GM12878 (cell line): Measurements from ENCODE around the gene MROH7.

Experiments
- GABPA ChIP-seq: IDR thresholded peaks from 2 replicates; pipeline ENCODE4 v1.6.1; 2014; ENCODE audit warnings: antibody characterized with exemption, low read depth, mild to moderate bottlenecking, inconsistent platforms
- JUNB ChIP-seq: IDR thresholded peaks from 2 replicates; pipeline ENCODE4 v1.6.1; 2016; ENCODE audit warnings: antibody characterized with exemption, mild to moderate bottlenecking
- NRF1 ChIP-seq: conservative IDR thresholded peaks from 2 replicates; pipeline ENCODE4 v1.6.1; 2011; ENCODE audit warnings: mild to moderate bottlenecking, low read depth, low read length, improper control_type of control experiment
- SREBF1 ChIP-seq: IDR thresholded peaks from 2 replicates; pipeline ENCODE4 v1.6.1; 2012; ENCODE audit warnings: mild to moderate bottlenecking, low read length

DNA sequence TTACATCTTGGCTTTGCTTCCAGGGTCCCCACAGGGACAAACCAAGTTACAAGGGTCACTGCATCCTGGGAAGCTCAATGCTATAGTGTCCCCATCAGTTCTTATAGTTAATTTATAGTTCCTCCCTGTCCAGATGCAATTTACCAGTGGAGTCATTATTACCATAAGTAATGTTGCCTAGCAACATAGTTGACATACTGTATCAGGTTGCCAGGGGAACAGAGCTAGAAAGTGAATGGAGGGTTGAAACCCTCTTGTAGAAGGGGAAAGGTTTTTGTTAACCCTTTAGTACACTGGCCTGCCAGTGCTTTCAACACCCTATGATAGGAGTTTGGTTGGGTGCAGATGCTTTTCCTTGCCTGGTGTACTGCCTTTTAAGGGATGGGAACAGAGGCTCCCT is 39.8 kb downstream of the MROH7 start:
- no peak for TF ChIP-seq SREBF1
- no peak for TF ChIP-seq NRF1
- no peak for TF ChIP-seq JUNB
- TF ChIP-seq GABPA = no peak
